Right lung (tissue), 5 donors: Measurements from ENCODE around the gene RAMACL. TPM values are rescaled to one million over a fixed set of nuclear protein-coding genes. Genes with fewer than 3 reads are reported as not detected.
"Not testable (repeated sequence)": the region's sequence is repeated elsewhere in the genome, so short reads cannot be mapped to it uniquely, and the experiment has no call there.

Source experiments
- DNase-seq, 2 donors: peaks; one replicate each; pipeline ENCODE4 v3.0.0-alpha.2; 2013
- polyA plus RNA-seq, 5 donors: library from polyadenylated mRNA; unstranded; fragments of 120-200 nt; gene quantifications; one replicate each; pipeline versions ENCODE4 v1.2.1 to v1.2.3, GENCODE V29; 2013; ENCODE audit warnings: inconsistent platforms in 1 of 5, low replicate concordance in 1 of 5; ENCODE audit not compliant: insufficient read length in 5 of 5, insufficient read depth in 1 of 5

RAMACL gene
- polyA plus RNA-seq, 5 donors = 0.21 to 0.40 (median 0.36) TPM

DNA sequence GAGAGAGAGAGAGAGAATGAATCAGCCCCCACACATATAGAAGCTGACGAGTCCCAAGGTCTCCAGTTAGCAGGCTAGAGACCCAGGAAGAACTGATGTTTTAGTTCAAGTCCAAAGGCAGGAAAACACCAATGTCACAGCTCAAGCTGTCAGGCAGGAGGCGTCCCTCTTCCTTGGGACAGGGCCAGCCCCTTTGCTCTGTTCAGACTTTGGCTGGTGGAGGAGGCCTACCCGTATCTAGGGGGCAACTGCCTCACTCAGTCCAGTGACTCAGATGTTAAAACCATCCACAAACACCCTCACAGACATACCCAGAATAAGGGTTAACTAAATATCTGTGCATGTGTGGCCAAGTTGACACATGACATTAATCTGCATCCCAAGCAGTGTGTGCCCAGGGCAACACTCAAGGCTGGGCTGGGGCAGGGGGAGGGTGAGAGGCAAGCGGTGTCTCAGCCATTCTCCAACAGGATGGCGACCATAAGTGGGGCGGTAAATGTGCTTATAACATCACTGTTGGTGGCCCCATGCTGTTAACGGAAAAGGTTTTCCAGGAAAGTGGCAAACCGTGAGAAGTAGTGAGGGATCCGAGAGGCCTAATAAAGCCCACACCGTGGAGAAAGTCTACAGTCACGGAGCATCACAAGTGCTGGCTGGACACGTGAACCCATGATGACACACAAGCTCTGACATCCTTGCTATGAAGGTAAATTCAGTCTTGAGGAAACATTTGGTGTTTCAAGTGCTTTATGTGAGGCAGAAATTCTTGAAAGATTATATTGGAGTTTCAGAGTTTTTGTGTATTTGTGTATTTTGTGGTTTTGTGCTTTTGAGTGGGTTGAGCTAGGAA is 28.1 kb downstream of the RAMACL start:
- no peak for DNase-seq

DNA sequence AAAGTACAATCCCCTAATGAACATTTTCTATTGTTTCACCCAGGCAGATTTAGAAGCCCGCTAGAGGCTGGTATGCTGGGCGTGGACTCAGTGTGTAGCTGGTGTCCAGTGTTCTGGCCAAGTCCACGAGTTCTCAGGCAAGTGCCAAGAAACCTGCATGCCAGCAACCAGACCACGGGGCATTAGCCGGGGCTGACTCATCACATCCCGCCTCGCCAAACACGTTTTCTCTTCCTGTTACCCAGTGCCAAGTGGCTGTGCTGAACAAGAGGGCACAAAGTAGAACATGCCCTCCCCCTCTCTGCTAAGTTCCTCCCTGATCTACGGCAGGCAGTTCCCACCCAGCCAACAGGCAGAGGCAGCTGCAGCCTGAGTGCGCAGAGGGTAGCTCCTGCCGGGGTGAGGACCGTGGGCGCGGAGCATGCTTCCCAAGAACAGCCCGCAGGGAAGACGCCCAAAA is 29.6 kb downstream of the RAMACL start:
- no peak for DNase-seq

DNA sequence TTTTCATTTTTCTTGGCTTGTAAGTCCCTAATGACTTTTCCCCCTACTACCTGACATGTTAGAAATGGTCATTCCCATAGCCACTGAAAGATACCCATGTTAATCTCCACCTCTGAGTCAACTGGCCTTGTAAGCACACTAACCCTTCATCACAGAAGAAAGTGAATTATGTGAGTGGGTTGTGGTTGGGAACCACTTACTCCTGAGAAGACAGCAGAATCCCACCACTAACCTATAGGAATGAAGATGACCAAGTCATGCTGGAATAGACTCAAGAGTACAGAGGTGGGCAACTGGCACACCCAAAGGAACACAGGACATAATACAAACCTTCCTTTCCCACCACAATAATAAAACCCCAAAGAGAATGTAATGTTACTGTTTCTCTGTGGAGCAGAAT is 30.1 kb downstream of the RAMACL start:
- DNase-seq = no peak

DNA sequence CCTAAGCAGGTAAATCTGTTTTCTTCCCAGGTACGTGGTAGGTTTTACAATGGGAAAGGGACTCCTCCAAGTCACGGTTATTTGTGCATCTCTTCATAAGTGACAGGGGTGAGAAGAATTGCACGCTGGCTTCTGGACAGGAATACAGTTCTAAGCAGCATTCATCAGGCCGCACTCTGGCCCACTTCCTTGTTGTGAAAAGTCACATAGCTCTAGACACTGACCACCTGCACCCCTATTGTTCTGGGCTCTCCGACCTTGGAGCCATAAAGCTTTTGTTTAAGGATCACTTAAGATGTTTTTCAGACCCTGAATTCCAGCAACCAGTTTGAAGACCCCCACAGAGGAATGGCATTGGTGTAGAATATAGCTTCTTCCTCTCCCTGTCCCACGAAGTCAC is 31.4 kb downstream of the RAMACL start:
- no peak for DNase-seq

DNA sequence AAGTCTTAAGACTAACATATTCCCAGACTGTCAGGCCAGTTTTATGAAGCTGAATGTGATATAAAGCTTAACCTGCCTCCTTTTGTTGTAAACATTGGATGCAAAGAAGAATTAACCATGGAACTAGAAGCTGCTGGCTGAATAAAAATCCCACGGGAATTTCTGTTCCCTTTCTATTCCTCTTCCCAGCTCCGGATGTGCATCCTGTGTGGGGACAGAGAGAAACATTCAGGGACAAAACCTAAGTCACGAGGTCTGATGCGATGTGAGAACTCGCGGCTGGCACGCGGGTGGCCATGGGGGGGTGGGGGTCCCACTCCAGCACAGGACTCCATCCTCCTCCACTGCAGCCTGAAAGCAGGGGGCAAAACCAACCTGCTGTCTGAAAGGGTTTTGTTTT is 32.2 kb downstream of the RAMACL start:
- DNase-seq = no peak

DNA sequence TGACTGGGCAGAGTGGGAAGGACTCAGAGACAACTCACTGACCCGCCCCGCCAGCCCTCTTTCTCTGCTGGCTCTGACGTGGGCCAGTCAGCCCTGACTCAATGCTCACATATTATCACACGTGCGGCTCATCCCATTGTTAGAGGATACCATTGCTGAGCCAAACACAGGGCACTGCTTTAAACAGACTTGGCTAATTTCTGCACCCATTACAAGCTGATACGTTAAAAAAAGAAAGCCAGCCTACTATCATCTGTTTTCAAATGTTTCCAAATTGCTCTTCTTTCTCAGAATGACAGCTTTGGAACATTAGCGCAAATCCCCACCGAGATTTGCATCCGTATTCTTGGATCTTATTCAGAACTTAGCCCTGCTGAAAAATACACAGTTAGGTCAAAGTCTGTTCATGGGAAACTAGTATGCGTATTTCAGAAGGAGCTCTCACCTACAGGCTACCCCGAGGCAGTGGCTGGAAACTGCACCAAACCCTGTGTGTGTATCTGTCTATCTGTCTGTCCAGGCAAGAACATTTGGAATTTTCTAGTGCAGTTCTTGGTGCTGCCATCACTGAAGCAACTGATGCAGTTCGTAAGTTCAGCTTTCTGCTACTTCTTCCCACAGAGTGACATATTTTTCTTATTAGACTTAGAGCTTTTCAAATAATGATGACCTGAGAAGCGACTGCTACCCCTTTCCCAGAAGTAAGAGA is 32.8 kb downstream of the RAMACL start:
- no peak for DNase-seq

DNA sequence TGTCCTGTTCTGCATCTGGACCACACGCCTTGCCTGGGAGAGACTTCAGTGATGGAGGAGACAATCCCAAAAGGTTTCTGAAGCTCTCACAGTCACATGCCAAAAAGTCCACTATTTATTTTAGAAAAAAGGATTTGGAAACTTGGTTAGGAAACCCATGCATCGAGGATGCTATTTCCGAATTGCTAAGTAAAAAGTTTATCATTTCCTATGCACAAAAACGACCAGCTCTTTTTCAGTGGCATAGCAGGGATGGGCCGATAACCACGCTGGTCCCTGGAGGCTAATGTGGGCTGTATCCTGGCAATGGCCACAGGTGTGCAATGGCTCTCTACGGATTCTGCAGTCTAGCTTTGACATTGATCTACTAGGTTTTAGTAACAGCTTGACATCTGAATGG is 33.9 kb downstream of the RAMACL start:
- no peak for DNase-seq

DNA sequence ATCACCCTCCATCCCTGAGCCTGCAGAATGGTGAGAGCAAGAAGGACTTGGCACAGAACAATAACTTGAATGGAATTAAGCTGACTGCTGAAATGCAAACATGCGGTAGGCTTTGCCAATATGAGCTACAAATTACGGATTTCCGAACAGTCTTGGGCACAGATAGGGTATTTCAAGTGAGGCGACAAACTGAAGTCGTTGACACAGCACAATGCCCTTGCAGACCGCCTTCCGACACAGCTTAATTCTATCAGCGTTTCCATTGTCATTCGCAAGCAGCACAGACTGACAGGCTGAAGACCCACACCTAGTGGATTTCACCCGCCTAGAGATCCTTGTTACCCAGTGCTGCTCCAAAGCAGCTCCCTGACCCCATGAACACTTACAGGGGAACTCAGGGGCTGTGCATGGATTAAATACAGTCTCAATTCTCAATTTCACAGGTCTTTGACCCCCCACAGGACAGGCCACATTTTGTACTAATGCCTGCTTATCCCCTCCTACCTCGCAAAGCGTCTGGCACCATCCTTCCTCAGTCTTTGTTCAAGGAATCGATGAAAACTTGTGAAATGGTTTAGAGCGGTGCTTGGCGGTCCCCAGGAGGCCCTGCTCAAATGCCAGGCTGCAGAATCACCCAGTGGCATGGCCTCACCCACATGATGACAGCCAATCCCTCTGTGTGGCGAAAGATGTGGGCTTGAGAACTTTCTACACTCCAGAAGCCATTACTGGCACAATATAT is 34.6 kb downstream of the RAMACL start:
- DNase-seq = no peak

DNA sequence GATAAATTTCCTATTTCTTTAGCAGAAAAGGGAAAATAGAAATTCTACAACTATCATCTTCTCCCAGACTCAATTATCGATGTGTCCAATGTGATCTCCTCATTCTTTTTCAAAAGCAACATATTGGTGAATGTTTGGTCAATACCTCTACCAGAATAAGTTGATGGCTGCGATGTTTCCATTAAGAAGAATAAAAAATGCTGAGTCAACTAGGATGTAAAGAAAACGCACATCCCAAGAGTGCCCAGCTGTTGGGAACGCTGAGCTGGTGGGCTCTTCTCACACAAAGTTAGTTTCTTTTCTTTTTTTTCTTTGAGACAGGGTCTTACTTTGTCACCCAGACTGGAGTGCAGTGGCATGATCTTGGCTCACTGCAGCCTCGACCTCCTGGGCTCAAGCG is 39.8 kb downstream of the RAMACL start:
- no peak for DNase-seq

DNA sequence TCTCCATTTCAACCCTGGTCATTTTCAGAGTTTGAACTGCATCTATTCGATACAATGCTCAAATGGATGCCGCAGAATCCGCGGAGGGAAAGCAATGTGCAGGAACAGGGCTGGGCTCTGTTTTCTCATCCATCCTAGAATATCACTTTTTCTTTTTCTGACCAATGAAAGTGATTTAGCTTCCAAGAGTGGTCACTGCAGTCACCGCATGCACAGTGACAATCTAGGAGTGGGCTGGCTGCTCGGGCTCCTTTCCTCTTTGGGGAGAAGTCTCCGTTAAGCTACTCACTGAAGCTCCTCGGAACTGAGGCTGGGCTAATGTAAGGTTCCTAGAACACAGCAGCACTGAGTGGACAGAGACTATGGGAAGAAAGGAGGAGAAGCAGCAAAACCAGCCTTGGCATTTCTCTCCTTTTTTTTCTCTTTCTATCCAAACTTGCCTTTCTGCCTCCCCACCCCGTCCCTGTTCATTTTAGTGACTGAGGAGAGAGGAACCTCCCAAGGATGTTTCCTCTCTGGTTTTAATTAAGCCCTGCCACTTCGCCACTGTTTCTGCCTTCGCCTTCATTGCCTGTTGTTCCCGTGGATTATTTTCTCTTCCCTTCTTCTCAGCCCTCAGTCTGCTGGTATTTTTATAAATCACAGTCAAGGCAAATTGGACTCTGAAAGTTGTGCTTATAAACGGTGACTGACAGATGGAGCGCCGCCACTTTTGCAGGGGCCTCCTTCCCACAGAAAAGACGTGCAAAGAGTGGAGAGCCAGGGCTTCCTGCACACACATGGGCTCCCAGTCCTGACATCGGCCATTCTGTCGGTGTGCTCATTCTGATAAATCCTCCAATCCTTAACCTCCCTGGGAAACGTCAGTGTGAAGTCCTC is 41.1 kb downstream of the RAMACL start:
- DNase-seq = no peak

DNA sequence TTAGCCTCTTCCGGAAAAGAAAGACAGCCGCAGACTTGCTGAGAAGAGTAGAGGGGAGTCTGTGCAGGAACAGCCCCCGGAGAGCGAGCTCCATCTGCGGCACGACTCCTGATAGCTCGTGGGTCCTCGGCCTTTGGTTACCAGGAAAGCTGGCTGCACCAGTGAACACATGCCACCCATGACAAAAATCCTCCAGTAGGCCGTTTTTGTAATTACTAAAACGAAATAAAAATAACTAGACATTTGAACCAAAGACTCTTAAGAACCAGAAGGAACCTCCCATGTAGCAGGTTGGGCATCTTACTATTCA is 42.2 kb downstream of the RAMACL start:
- no peak for DNase-seq

DNA sequence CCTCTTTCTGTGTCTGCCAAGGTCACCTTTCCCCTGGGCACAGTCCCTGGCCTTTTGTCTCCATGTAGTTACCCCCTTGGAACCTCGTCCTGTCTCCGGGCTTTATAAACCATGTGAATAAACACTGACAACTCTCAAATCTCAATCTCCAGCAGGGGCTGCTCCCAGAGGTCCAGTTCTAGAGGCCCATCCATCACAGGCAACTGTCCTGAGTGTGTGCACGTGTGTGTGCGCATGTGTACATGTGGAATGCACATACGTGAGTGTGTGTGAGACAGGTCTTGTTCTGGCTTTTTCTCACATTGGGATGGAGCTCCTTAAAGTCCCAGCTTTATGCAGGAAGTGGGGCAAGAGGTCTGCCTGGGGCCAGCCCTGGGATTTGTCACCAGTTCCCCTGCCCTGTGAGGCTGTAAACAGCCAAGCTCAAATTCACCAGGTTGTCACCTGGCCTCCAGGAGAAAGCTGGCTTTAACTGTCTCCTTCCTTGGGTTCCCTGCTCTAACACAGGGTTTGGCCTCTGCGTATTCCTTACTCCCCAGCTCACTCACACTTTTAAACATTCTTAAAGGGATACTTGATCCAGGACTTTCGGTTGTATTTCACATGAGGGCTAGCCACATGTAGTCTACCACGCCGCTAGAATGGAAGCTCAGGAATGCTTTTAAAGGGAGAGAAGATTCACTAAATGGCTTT is 42.7 kb downstream of the RAMACL start:
- no peak for DNase-seq

DNA sequence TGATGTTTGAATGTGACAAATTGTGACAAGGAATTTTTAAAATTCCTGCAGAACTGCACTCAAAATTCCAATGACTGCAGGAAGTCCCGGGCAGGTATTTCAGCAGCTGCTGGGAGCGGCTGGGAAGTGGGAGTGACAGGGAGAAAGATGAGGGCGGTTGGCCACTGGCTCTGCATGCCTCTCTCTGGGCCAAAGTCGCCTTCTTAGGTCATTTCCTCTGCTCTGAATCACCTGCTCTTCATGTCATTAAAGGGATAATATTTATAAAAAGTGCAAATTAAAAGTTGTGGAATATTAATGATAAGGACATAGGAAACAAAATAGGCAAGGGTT is 43.9 kb downstream of the RAMACL start:
- no peak for DNase-seq

DNA sequence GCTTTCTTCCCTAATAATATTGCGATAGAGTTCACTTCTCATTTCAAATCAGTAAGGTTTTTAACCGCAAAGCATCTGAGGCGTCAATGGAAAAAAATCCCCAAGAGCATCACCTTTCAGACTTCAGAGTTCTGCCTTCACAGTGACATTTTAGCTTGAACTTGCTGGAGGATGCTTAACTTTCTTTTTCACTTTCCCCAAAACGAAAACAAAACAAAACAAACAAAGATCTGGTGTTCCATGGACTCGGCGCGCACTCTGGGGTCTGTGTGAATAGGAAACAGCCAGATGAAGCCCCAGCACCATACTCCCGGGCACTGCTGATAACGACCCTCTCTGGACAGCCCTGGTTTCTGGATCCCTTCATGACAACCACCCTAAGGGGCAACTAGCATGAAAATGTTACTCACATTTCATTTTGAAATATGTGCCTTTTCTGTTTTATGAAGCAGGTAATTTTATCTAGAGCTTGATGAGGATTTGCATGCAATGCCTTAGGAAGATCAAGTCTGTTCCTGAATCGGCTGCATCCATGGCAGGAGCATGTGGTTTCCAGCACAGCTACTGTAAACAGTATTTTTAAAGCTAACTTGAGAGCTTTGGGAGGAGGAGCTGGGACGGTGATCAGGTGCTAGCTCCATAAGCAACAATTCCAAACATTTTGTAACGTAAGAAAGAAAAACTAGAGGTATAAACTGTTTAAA is 44.5 kb downstream of the RAMACL start:
- DNase-seq = no peak

DNA sequence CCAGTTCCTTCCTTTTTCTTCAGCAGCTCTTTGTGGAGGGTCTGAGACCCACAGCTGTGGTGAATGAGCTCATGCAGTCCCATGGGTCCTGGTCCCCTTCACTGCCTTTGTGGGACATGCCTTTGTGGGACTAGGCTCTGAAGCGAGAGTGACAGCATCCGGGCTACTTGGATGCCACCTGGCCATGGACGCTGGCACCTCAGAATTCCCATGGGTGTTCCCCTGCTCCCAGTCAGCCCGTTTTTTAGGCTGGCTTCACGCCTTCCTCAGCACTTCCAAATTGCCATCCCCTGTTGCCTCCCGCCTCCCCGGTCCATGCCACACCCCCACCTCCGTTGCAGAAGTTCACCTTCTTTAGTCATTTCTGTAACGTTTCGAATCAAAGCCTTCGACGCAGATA is 45.1 kb downstream of the RAMACL start:
- DNase-seq = no peak

DNA sequence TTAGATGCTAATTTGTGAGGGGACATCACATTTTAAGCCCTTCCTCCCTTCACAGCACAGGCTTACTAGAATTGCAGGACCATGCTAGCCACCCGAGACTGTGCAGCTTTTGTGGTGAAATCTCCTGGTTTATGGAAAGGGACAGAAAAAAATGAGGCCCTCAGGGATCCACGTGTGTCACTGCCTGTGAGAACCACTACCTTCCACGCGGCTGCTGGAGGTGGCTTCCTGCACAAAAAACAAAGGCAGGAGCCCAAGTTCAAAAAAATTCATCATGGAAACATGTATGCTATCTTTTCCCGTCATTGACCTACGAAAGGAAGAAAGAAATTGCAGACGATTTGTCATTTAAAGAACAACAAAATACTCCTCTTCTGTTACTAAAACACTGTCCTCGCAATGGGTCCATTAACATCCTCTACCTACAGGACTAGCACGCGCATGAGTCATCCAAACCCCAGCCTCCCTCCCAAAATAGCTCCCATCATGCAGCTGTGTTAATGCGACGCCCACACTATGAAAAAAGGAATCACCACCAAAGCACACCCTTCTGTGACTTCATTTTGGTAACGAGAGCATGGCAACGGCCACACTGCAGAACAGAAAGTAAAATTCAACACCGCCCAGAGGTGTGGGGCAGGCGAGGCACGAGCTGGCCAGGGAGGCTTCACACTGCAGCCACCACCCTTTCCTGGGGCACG is 45.7 kb downstream of the RAMACL start:
- no peak for DNase-seq

DNA sequence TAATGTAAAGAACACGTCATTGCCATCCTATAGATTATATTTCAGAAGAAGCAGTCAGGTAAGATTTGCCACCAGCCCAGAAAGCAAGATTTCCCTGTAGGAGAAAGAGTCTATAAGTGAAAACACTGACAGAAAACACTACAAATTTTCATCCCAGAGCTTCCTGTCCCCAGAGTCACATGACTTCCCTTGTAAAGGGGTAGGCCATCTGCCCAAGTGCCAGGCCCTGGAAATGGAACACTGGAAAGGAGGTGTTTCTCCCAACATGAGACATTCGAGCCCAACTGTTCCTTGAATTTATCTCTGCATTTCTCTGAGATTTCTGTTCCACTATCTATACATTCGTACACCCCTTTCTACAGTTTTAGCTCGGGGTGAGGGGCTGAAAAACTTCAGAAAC is 46.9 kb downstream of the RAMACL start:
- no peak for DNase-seq

DNA sequence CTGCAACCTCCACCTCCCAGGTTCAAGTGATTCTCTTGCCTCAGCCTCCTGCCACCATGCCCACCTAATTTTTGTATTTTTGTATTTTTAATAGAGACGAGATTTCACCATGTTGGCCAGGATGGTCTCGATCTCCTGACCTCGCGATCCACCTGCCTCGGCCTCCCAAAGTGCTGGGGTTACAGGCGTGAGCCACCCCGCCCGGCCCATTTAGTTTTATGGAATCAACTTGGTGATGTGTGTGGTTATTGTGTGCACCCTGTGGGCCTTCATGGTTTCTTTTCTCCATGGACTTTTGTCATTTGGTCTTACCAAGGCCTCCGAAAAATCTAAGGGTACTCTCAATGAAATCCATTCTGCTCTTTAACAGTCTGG is 47.5 kb downstream of the RAMACL start:
- not testable (repeated sequence) for DNase-seq

DNA sequence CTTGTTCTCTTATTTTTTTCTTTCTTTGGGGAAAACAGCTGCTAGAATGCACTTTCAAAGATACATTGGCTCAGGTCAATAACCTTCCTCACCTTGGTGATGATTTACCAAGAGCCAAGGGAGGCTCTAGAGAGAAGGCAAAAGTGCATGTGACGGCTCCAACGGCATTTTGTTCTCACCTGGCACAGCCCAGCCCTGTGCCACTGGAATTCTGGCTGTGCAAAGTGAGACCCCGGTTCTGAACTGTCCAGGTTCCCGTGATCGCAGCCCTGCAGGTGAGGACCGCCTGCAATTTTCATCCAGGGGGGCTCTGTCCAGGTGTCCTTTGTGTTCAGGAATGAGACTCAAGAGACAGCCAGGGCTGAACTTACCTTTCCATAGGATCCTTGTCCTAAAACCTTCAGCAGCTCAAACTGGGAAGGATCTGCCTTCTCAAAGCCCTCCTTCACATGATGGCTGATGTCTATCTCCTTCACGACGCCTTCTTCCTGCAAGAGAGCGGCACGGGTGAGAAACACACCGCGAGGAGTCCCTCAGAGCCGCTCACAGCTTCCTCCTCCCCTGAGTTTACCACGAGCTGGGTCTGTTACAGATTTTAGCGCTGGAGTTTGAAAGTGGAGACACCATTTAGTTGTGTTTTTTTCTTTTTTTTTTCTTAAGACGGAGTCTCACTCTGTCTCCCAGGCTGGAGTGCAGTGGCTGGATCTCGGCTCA is 48.0 kb downstream of the RAMACL start:
- no peak for DNase-seq
